ENCODE measurements around the gene DUSP7. TPM values are rescaled to one million over a fixed set of nuclear protein-coding genes. Genes with fewer than 3 reads are reported as not detected.

Gene DUSP7
- polyA plus RNA-seq, 1 of the 3 experiments (the other 2 are of a cell fraction): 25.8 TPM

DNA sequence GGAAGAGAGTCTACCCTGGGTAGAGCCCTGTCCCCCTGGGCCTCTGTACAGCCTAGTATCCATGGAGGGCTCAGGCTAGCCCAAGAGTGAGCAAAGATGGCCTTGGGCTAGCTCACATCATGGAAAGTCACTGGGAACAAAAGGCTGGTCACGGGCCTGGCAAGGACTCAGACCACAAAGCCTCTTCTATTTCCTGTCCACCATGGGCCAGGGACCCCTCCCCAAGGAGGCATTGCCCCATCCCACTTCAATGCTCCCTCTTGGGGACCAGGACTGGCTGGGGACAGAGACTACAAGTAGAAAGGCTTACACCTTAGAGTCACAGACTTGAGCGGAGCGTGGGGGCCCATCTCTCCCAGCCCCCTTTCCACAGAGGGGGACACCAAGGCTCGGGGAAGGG is 16.9 kb downstream of the DUSP7 start (continued):
- no peak for TF ChIP-seq MEF2A (IDR thresholded peaks at IDR 0.05; ENCODE audit: borderline replicate concordance, low read depth)
- TF ChIP-seq, protein P1, sequence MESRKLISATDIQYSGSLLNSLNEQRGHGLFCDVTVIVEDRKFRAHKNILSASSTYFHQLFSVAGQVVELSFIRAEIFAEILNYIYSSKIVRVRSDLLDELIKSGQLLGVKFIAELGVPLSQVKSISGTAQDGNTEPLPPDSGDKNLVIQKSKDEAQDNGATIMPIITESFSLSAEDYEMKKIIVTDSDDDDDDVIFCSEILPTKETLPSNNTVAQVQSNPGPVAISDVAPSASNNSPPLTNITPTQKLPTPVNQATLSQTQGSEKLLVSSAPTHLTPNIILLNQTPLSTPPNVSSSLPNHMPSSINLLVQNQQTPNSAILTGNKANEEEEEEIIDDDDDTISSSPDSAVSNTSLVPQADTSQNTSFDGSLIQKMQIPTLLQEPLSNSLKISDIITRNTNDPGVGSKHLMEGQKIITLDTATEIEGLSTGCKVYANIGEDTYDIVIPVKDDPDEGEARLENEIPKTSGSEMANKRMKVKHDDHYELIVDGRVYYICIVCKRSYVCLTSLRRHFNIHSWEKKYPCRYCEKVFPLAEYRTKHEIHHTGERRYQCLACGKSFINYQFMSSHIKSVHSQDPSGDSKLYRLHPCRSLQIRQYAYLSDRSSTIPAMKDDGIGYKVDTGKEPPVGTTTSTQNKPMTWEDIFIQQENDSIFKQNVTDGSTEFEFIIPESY (IDR thresholded peaks at IDR 0.05; ENCODE audit: borderline replicate concordance, low read depth): no peak
- no peak for TF ChIP-seq REST (IDR thresholded peaks at IDR 0.05; ENCODE audit: low read depth, low read length)
- TF ChIP-seq RFX5 (IDR thresholded peaks at IDR 0.05; ENCODE audit: low read length): no peak

DNA sequence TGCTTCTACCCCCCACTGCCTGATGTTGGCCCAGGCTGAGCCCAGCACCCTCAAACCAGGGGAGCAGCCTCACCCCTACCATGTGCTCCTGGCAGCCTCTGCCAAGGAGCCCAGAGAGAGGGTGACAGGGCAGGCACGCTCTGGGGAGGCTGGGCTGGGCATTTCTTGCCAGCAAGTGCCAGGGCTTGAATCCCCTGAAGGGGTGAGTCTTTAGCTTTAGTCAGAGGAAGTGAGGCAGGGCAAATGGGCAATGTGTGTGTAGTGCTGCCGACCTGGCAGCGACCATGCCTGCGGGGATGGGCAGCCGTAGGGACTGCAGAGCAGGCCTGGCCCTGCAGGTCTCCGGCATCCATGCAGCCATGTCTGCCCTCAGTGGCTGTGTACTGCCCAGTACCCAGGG is 18.1 kb downstream of the DUSP7 start:
- no peaks in the 10 kb centered on the region for H3K79me2 ChIP-seq (ENCODE audit: insufficient read depth)
- peak overlapping the region in 1 of 2 experiments; percentile 100; a peak in 2 of 4 replicates for H3K27ac ChIP-seq (ENCODE audit: low read depth in 2 of 2, low read length in 1 of 2)
- WGBS (ENCODE audit: low lambda C conversion rate): no CpG with 5 or more reads among the region's 6 CpGs
- H3K9me2 ChIP-seq: no peaks in the 10 kb centered on the region
- ChIA-PET POLR2A (interaction anchor here (1.1 to 7.2 kb wide), 3 partner anchors 9 to 29 kb away, joined by 3 to 218 read pairs (median 26); no protein-coding TSS in a partner anchor), CTCF (interaction anchor here (0.8 to 29.9 kb wide), 6 partner anchors 9 to 85 kb away, joined by 3 to 983 read pairs (median 56); partner anchors contain the start of gene DUSP7)
- no peak overlapping the region for H2AFZ ChIP-seq (ENCODE audit: low read depth)
- no peaks in the 10 kb centered on the region for H3K36me3 ChIP-seq (replicated peaks in 1 of 2; ENCODE audit: control insufficient read depth in 1 of 2, insufficient read depth in 2 of 2, low read length in 1 of 2)
- H3K4me3 ChIP-seq (ENCODE audit: low read depth in 2 of 2, low read length in 1 of 2): no peak overlapping the region
- no peaks in the 10 kb centered on the region for H3F3A ChIP-seq (replicated peaks; ENCODE audit: insufficient read depth)
- H3K4me2 ChIP-seq: no peak overlapping the region
- H3K9ac ChIP-seq: no peak overlapping the region
- peaks cover 7 to 87% of the 10 kb centered on the region in 2 experiments; a peak in 1 of 4 replicates for H3K4me1 ChIP-seq (ENCODE audit: control insufficient read depth in 1 of 2, insufficient read depth in 2 of 2, low read depth in 1 of 2, low read length in 1 of 2)
- H3K27me3 ChIP-seq (ENCODE audit: insufficient read depth): no peaks in the 10 kb centered on the region
- no peaks in the 10 kb centered on the region for H4K20me1 ChIP-seq (ENCODE audit: insufficient read depth)
- H3K9me3 ChIP-seq: no peaks in the 10 kb centered on the region
- no peak for DNase-seq
- no peak for TF ChIP-seq FOXM1 (IDR thresholded peaks at IDR 0.05; ENCODE audit: low read depth)
- TF ChIP-seq, protein P2, sequence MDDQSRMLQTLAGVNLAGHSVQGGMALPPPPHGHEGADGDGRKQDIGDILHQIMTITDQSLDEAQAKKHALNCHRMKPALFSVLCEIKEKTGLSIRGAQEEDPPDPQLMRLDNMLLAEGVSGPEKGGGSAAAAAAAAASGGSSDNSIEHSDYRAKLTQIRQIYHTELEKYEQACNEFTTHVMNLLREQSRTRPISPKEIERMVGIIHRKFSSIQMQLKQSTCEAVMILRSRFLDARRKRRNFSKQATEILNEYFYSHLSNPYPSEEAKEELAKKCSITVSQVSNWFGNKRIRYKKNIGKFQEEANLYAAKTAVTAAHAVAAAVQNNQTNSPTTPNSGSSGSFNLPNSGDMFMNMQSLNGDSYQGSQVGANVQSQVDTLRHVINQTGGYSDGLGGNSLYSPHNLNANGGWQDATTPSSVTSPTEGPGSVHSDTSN (IDR thresholded peaks at IDR 0.05): no peak
- TF ChIP-seq TAF1 (IDR thresholded peaks at IDR 0.05; ENCODE audit: borderline replicate concordance, low read depth, low read length): no peak
- no peak for TF ChIP-seq POLR2AphosphoS5 (IDR thresholded peaks at IDR 0.05; ENCODE audit: low read depth, low read length)
- no peak for TF ChIP-seq RFX5 (IDR thresholded peaks at IDR 0.05; ENCODE audit: low read length)
- TF ChIP-seq MAX (IDR thresholded peaks at IDR 0.05; ENCODE audit: low read depth): no peak
- no peak for TF ChIP-seq ELF1 (IDR thresholded peaks at IDR 0.05)
- no peak for TF ChIP-seq NFIC (IDR thresholded peaks at IDR 0.05; ENCODE audit: borderline replicate concordance)
- no peak for TF ChIP-seq YY1 (IDR thresholded peaks at IDR 0.05; ENCODE audit: low read depth)
- TF ChIP-seq FOXJ3 (CRISPR knock-in tag; IDR thresholded peaks at IDR 0.05): no peak
- no peak for TF ChIP-seq JUND (IDR thresholded peaks at IDR 0.05)
- TF ChIP-seq MEF2A (IDR thresholded peaks at IDR 0.05; ENCODE audit: borderline replicate concordance, low read depth): no peak
- no peak for TF ChIP-seq SIN3A (IDR thresholded peaks at IDR 0.05; ENCODE audit: borderline replicate concordance, low read depth, low read length)
- TF ChIP-seq RCOR1 (IDR thresholded peaks at IDR 0.05; ENCODE audit: low read length): no peak
- TF ChIP-seq, protein P3, sequence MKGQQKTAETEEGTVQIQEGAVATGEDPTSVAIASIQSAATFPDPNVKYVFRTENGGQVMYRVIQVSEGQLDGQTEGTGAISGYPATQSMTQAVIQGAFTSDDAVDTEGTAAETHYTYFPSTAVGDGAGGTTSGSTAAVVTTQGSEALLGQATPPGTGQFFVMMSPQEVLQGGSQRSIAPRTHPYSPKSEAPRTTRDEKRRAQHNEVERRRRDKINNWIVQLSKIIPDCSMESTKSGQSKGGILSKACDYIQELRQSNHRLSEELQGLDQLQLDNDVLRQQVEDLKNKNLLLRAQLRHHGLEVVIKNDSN (IDR thresholded peaks at IDR 0.05; ENCODE audit: borderline replicate concordance, low read depth): no peak
- TF ChIP-seq, protein P1 (IDR thresholded peaks at IDR 0.05; ENCODE audit: borderline replicate concordance, low read depth): no peak
- no peak for TF ChIP-seq GATA2 (CRISPR knock-in tag; IDR thresholded peaks at IDR 0.05)
- no peak for TF ChIP-seq RAD21 (IDR thresholded peaks at IDR 0.05; ENCODE audit: low read length)
- no peak for TF ChIP-seq MXI1 (IDR thresholded peaks at IDR 0.05; ENCODE audit: low read depth, low read length)
